Measurements from ENCODE around the gene GATD1.

GATD1 gene, protein sequence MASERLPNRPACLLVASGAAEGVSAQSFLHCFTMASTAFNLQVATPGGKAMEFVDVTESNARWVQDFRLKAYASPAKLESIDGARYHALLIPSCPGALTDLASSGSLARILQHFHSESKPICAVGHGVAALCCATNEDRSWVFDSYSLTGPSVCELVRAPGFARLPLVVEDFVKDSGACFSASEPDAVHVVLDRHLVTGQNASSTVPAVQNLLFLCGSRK

DNA sequence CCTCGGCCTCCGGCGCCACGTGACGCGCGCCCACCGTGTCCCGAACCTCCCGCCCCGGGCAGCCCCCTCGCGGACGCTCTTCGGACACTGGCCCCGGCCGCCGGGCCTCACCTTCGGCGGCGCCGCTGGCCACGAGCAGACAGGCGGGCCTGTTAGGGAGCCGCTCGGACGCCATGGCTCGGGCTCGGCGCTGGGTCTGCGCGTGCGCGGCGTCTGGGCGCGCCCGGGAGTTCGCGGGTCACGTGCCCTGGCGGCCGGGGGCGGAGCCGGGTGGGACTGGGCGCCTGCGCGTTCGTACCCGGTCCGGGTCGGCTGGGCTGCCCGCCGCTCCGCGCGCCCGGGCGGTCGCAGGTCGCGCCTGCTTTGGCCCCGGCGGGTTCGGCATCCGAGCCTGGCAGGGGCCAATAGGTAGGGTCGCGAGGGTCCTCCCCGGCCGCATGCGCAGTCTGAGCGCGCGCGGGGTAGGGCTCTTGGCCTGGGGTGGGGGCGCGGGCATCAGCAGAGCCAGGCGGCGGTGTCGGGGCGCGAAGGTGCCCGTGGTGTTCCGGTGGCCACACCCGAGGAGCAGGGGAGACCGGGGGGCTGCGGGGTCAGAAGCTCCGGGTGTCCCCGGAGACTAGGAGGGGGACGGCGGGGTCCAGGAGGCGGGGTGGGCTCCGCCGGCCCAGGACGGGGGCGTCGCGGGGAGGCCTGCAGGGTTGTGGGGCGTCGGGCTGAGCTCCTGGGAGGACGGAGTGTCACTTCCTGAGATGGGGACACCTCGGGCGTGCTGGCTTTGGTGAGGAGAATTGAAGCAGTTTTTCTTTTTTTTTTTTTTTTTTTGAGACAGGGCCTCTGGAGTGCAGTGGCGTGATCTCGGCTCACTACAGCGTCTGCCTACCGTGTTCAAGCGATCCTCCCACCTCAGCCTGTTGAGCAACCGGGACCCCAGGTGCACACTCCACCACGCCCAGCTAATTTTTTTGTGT is at the start of gene GATD1:
Gene GATD1 (minus strand): TSS at position 200 of the 968 bp plus-strand sequence. CDS start 25 bp downstream, at position 175.
- DNase-seq (ENCODE audit: low read depth in 2 of 2) = peak; percentile 84 to 89

DNA sequence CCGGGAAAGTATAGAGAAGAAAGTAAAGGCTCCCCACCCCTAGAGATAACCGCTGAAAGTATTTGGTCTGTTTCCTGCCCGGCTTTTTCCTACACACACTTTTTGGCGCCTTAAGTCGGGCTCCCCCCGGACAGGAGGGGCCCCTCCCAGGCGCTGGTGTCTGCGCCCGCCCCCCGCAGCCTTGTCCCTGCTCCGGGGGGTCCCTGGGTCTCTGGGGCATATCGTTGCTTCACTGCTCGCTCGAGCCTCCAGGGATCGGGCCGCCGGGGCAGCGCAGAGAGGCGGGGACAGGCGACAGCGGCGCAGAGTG is 49.5 kb upstream of the GATD1 start:
- DNase-seq (ENCODE audit: low read depth in 2 of 2) = no peak

DNA sequence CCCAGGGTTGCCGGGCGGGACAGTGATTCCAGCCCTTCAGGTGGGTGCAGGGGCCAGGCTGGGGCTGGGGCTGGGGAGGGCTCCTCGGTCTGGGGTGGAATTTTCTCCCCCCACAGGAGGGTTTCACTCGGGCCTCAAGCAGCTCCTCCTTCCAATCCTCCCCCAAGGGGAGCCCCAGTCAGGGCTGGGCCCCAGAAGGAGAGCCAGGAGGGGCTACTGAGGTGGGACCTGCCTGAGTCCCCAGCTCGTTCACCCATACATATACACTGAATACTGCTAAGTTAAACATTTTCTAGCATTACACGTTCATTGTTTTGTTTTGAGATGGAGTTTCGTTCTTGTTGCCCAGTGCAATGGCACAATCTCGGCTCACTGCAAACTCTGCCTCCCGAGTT is 48.9 kb upstream of the GATD1 start:
- no peak for DNase-seq (ENCODE audit: low read depth in 2 of 2)

DNA sequence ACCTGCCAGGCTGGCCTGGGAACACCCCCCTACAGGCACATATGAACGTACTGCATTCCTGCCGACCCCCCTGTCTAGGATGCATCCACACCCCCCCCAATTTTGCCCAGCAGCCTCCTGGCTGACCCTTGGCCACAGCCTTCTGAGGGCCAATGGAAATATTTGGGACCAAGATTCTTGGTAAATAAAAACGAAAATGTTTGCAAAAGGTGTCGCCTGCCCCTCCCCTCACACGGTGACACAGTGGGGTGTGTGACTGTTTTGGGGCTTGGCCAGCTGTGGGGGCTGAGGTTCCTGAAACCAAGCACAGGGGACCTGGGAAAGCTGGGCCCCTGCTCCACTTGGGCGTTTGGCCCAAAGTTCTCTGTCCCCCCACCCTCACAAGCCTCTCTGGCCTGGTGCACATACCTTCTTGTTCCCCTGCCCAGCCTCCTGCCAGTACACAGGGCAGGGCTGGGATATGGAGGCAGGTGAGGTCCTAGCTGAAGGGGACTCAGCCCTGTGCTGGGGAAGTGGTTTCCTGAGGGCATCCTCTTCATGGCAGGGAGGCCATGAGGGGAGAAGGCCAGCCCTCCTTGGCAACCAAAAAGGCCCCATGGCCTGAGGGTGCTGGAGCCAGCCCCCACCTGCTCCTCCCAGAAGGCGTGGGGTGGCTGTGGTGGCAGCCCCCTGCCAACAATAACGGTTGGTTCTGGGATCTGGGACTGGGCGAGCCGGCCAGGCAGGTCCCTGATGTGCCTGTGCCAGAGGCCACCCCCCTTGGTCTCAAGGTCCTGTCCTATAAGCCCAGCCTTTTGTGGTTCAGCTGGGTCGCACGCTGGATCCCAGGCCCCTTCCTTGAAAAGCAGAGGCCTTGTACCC is 48.3 kb upstream of the GATD1 start:
- no peak for DNase-seq (ENCODE audit: low read depth in 2 of 2)

DNA sequence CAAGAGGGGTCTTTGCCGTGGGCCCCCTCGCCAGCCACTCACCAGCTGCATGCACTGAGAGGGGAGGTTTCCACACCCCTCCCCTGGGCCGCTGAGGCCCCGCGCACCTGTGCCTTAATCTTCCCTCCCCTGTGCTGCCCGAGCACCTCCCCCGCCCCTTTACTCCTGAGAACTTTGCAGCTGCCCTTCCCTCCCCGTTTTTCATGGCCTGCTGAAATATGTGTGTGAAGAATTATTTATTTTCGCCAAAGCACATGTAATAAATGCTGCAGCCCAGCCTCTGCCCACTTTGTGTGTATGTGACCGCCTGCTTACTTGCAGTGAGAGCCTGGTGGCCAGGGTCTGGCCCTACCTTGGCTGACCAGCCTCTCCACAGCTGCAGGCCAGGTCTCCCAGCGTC is 47.7 kb upstream of the GATD1 start:
- DNase-seq (ENCODE audit: low read depth in 2 of 2) = no peak

DNA sequence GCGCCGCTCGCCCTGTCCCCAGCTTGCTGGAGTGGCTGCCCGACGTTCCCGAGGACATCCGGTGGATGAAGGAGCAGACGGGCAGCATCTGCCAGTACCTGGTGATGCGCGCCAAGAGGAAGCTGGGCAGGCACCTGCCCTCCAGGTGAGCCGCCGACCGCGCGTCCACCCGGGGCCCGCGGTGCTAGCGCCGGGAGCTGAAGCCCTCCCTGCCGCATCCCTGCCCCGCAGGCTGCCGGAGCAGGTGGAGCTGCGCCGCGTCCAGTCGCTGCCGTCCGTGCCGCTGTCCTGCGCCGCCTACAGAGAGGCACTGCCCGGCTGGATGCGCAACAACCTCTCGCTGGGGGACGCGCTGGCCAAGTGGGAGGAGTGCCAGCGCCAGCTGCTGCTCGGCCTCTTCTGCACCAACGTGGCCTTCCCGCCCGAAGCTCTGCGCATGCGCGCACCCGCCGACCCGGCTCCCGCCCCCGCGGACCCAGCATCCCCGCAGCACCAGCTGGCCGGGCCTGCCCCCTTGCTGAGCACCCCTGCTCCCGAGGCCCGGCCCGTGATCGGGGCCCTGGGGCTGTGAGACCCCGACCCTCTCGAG is 47.1 kb upstream of the GATD1 start:
- DNase-seq (ENCODE audit: low read depth in 2 of 2) = no peak

DNA sequence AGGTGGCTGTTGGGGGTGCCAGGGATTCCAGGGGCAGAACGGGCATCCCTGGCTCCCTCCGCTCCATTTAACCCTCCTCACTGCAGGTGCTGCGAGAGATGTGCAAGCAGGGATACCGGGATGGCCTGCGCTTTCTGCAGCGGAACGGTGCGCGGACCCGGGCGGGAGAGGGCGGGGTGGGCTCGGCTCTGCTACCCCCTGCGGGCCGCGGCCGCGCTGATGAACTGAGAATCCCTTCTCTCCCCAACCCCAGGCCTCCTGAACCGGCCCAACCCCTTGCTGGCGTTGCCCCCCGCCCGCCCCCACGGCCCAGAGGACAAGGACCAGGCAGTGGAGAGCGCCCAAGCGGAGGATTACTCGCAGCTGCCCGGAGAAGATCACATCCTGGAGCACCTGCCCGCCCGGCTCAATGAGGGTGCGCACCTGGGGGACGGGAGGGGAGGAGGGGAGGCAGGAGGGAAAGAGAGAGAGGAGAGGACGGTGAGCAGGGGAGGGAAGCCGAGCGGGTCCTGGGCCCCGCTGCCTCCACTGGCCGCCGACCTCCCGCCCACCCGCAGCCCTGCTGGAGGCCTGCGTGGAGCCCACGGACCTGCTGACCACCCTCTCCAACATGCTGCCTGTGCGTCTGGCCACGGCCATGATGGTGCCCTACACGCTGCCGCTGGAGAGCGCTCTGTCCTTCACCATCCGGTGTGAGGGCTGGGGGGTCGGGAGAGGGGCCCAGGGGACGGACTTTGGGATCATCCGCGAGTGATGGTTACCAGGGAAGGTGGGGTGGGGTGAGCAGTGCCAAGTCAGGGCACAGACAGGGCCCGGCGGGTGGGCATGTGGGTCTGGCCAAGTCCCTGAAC is 46.4 kb upstream of the GATD1 start:
- DNase-seq (ENCODE audit: low read depth in 2 of 2) = no peak

DNA sequence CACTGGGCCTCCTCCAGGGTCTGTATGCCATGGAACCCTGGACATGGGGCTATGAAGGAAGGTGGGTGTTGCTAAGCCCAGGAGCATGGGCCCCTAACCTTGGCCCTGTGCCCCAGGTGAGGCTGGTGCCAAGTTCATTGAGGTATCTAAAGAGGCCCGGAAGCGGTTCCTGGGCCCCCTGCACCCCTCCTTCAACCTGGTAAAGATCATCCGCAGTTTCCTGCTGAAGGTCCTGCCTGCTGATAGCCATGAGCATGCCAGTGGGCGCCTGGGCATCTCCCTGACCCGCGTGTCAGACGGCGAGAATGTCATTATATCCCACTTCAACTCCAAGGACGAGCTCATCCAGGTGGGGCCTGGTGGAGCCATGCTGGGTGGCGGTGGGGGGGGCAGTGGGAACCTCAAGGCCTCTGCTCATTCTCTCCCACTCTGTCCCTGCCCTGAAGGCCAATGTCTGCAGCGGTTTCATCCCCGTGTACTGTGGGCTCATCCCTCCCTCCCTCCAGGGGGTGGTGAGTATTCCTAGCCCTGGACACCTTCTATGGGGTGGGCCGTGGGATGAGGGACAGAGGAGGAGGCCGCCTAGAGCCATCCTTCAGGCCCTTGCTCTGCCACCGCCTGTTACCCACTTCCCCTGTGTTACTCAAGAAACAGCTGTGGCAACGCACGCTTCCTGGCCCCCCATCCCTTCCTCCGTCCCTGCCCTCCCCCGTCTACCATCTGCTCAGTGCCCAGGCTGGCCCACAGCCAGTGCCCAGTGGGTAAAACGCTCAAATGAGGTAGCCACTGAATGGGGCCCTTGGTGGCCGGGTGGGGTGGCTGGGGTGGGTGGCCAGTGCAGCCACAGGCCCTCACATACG is 44.5 kb upstream of the GATD1 start:
- no peak for DNase-seq (ENCODE audit: low read depth in 2 of 2)

DNA sequence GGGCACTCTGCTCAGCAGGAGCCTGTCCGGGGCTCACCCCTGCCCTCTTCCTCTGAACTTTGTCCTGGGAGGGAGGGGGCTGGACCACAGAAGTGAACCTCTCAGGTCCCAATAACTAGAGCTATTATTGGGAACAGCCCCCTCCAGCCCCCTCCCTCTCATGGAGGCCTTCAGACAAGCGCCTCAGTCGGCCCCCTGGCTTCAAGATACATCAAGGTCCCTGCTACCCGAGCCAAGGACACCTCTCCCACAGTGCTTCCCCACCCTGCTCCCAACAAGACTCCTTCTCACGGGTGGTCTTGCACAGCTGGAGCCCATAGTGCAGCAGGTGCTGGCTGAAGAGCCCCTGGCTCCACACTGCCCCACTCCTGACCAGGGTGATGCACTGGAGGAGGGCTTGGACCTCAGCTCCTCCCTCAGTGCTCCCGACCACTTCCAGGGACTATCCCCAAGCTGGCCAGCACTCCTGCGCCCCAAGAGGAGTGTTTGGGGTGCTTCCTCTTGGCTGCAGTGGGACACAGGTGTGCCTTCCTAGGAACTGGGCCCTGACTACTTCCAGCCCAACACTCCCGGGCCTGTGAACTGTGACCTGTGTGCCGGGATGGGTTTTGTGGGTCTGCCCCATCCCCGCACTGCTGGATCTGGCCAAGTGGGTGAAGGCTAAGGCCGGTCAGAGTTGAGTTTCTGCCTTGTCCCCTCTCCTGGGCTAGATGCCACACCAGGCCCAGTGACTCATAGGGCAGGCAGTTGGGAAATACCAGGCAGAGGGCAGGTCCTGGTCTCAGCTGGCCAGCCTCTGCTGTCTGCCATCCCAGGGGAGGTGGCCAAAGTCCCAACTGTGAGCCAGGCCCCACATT is 43.6 kb upstream of the GATD1 start:
- DNase-seq (ENCODE audit: low read depth in 2 of 2) = no peak

DNA sequence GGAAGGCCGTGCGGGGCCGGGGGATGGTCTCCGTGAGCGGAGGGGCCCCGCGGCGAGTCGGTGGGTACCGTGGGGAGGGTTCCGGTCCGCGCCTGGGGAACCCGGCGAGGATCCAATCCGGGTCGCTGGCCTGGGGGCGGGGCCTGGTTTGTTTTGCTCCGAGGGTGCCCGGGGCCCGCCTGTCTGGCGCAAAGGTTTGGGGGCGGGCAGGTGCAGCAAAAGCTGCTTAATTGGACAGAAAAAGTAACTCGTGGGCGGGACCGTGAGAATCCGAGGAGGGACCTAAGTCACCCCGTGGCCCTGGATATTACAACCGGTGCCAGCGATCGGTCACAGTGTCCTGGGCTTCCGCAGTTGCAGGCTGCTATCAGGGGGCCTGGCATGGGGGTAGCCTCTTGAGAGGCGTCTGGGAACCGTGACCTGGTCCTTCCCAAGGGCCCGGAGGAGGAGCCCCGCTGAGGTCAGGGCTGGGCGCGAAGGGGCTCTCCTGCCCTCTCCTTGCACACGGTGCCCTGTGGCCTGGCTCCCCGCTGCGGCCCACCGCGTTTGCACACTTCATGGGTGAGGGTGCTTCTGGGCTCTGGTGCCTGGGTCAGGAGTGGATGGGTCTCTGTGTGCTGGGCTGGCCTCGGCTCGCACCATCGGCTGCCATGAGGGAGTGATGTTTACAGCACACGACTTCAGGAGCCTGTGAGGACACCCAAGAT is 42.8 kb upstream of the GATD1 start:
- peak; percentile 87 to 90 for DNase-seq (ENCODE audit: low read depth in 2 of 2)

DNA sequence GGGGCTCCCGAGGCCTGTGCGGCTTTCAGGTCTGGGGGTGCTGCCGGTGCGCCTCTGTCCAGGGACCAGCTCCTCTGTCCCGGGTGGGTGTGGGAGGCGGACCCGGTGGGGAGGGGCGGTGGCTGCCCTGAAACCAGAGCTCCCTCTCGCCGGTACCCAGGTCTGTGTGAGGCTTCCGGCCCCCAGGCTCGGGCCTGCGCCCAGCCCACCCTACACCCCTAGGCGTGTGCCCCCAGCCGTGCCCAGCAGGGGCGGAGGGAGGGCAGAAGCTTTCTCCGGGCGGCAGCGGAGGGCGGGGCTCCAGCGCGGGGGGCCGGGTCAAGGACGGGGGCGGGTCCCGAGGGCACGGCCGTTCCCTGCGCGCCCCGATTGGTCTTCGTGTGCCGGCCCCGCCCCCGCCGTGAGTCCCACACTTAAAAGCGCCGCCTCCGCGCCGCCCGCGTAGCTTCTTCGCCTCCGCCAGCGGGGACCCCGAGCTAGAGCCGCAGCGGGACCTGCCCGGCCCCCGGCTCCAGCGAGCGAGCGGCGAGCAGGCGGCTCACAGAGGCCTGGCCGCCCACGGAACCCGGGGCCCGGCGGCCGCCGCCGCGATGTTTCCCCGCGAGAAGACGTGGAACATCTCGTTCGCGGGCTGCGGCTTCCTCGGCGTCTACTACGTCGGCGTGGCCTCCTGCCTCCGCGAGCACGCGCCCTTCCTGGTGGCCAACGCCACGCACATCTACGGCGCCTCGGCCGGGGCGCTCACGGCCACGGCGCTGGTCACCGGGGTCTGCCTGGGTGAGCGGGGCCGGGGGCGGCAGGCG is 42.0 kb upstream of the GATD1 start:
- peak; percentile 83 to 88 for DNase-seq (ENCODE audit: low read depth in 2 of 2)

DNA sequence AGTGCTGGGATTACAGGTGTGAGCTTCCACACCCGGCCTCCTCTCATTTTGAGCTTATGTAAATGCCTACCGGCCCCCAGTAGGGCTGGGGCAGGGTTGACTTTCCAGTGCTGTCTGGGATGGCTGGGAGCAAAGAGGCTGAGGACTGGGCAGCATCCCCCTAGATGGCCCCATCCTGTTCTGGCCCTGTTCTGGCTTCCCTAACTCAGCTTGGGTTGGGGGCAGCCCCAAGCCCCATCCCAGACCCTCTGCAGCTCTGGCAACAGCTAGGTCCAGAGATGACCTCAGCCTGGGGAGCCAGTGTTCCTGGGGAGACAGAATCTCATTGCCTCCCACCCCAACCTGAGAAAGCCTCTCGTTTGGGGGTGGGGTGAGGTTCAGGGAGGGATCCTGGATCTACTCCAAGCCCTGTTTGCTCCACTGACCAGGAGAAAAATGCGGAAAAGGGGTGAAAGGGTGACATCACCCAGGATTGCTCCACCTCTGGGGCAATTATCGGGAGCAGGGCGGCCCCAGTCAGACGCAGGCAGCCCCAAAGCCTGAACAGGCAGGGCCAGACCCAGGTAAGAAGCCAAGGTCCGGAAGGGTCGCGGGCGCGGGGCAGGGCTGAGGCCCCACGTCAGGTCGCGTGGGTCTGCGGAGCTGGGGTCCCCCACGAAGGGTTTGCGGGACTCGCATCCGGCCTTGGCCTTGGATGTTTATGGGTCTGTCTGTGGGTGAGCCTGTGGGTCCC is 41.3 kb upstream of the GATD1 start, which contains the start of gene PNPLA2:
Gene PNPLA2 (plus strand): TSS at position 519 of the 733 bp plus-strand sequence. CDS start 805 bp downstream, outside the sequence.
- no peak for DNase-seq (ENCODE audit: low read depth in 2 of 2)

DNA sequence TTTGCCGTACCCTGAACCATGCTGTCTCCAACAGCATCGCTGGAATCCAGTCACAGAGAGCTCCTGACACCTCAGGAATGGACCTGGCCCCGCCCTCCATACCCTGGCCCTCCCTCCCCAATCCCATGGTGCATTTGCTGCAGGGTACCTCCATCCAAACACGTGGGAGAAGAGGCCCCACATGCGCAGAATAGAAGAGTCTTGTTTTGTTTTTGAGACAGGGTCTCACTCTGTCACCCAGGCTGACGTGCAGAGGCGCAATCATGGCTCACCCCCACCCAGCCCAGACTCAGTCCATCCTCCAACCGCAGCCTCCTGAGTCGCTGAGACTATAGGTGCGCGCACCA is 39.1 kb upstream of the GATD1 start:
- DNase-seq (ENCODE audit: low read depth in 2 of 2) = no peak

DNA sequence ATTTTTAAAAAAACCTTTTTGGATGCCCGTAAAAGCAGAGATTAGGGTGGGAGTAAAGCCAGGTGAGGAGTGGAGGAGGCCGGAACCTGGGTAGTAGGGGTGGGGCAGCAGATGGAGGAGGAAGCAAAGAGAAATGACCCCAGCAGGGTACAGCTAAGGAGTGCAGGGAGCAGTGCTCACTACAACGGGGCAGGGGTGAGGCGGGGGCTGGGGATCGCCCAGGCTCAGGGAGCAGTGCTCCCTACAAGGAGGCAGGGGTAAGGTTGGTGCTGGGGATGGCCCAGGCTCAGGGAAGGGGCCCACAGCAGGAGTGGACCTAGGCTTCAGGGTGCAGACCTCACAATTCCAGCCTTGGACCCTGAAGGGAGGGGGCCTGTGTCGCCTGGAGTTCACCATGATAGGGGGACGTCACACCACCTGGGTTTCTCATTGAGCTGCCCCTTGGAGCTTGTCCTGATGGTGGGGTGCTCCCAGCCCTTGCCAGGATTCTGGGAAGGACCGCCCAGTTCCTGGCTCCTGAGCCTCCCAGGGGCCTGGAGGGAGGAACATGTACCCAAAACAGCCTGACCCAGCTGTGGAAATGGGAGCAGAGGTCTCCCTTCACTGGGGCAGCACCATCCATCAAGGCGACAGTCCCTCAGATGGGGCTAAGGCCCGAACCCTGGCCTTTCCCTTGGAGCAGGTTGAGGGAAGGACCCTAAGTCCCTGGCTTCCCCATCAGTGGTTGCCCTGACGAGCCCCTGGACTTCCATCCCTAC is 38.6 kb upstream of the GATD1 start:
- DNase-seq (ENCODE audit: low read depth in 2 of 2) = no peak

DNA sequence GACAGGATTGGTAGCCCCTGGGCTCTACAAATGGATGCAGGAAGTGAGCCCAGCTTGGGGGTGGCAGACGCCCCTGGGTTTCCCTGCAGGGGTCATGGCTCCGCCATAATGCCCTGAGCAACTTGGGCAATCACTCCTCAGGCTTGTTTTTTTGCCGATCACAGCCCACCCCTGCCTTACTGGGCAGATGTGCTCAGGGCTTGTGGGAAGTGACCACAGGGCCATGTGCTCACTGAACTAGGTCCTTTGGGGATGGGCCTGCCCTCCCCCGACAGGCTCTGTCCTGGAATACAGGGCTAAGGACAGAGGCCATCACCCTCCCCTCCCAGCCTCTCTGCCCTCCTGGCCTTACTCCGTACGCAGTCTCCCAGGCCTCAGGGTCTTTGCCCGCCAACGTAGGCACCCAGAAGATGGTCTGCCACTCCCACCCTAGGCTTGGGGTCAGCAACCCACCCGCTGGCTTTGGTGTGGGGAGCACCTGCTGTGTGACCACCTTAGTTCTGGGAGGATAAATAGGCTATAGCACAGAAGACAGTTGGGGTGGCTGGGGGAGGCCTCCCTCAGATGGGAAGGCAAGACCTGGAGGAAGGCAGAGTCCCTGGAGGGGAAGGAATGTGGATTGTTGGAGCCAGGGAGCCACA is 36.3 kb upstream of the GATD1 start:
- no peak for DNase-seq (ENCODE audit: low read depth in 2 of 2)

DNA sequence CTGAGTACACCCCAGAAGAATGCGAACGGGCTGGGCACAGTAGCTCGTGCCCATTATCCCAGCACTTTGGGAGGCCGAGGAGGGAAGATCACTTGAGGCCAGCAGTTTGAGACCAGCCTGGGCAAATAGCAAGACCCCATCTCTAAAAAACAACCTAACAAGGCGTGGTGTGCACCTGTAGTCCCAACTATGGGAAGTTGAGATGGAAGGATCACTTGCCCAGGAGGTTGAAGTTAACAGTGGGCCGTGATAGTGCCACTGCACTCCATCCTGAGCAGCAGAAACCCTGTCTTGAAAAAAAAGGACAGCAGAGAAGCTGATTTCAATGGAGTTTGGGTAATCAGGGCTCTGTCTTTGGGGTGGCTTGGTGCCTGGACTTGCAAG is 35.8 kb upstream of the GATD1 start:
- DNase-seq (ENCODE audit: low read depth in 2 of 2) = no peak

All from stimulated activated CD8-positive, alpha-beta memory T cell treated with anti-CD3 and anti-CD28 coated beads, Interleukin-7, amount 100 ng/mL, for 1 hour (primary cell).